ENCODE measurements around the gene ARHGEF1. TPM values are rescaled to one million over a fixed set of nuclear protein-coding genes. Genes with fewer than 3 reads are reported as not detected.

The ARHGEF1 gene
- total RNA-seq, 1 donor from 2014 or later = 28.3 TPM

- TF ChIP-seq CTCF (IDR thresholded peaks at IDR 0.05; ENCODE audit: borderline replicate concordance) = no peak
- H3K9me3 ChIP-seq (replicated peaks) = no peaks in the 10 kb centered on the region
- H3K4me1 ChIP-seq = peaks cover 19% of the 10 kb centered on the region
- intact Hi-C loops (cut with micrococcal nuclease) = no loop called here
- no peak overlapping the region for H3K27ac ChIP-seq (replicated peaks)
- H3K27me3 ChIP-seq (ENCODE audit: low read depth) = peaks cover 98% of the 10 kb centered on the region
- DNase-seq = no peak
- H3K36me3 ChIP-seq = no peaks in the 10 kb centered on the region
- no peak overlapping the region for H3K4me3 ChIP-seq
Observed at GRCh38 chr19:41926028-41926762, 43.2 kb downstream of the ARHGEF1 start.

GRCh38 chr19:41926763-41927496 is 43.9 kb downstream of the ARHGEF1 start:
- no peaks in the 10 kb centered on the region for H3K9me3 ChIP-seq (replicated peaks)
- H3K27ac ChIP-seq (replicated peaks) = no peak overlapping the region
- intact Hi-C loops (cut with micrococcal nuclease) = no loop called here
- H3K36me3 ChIP-seq = no peaks in the 10 kb centered on the region
- no peak overlapping the region for H3K4me3 ChIP-seq
- H3K4me1 ChIP-seq = peaks cover 19% of the 10 kb centered on the region
- TF ChIP-seq CTCF (IDR thresholded peaks at IDR 0.05; ENCODE audit: borderline replicate concordance) = no peak
- peaks cover 98% of the 10 kb centered on the region for H3K27me3 ChIP-seq (ENCODE audit: low read depth)
- DNase-seq = no peak

- no peak for TF ChIP-seq CTCF (IDR thresholded peaks at IDR 0.05; ENCODE audit: borderline replicate concordance)
- H3K4me3 ChIP-seq = peak overlapping the region; percentile 63
- H3K9me3 ChIP-seq (replicated peaks) = no peaks in the 10 kb centered on the region
- DNase-seq = no peak
- H3K4me1 ChIP-seq = peaks cover 19% of the 10 kb centered on the region
- no peaks in the 10 kb centered on the region for H3K36me3 ChIP-seq
- peaks cover 98% of the 10 kb centered on the region for H3K27me3 ChIP-seq (ENCODE audit: low read depth)
- intact Hi-C loops (cut with micrococcal nuclease) = no loop called here
- no peak overlapping the region for H3K27ac ChIP-seq (replicated peaks)
Observed at GRCh38 chr19:41927497-41928192, 44.7 kb downstream of the ARHGEF1 start.

- H3K27me3 ChIP-seq (ENCODE audit: low read depth) = peaks cover 98% of the 10 kb centered on the region
- no peaks in the 10 kb centered on the region for H3K9me3 ChIP-seq (replicated peaks)
- no peak for TF ChIP-seq CTCF (IDR thresholded peaks at IDR 0.05; ENCODE audit: borderline replicate concordance)
- H3K27ac ChIP-seq (replicated peaks) = no peak within 1 kb of the TSS
- no peak for DNase-seq
- peak within 1 kb of the TSS; percentile 63 for H3K4me3 ChIP-seq
- H3K4me1 ChIP-seq = peaks cover 24% of the 10 kb centered on the region
- intact Hi-C loops (cut with micrococcal nuclease) = no loop called here
- H3K36me3 ChIP-seq = no peaks in the 10 kb centered on the region
Observed at GRCh38 chr19:41928221-41928683, 45.3 kb downstream of the ARHGEF1 start, which contains the start of gene ERFL. Gene ERFL (minus strand): TSS chr19:41928449. CDS start chr19:41912919, 15,530 bp downstream.

- Histone ChIP-seq H3K4me1 (peaks cover 24% of the 10 kb centered on the region), H3K4me3 (peak overlapping the region; percentile 63), H3K27ac (replicated peaks) (no peak overlapping the region), H3K9me3 (replicated peaks) (no peaks in the 10 kb centered on the region), H3K36me3 (no peaks in the 10 kb centered on the region), H3K27me3 (ENCODE audit: low read depth) (peaks cover 100% of the 10 kb centered on the region)
- intact Hi-C loops (cut with micrococcal nuclease) = no loop called here
- no peak for TF ChIP-seq CTCF (IDR thresholded peaks at IDR 0.05; ENCODE audit: borderline replicate concordance)
- DNase-seq = no peak
Observed at GRCh38 chr19:41928754-41929535, 46.0 kb downstream of the ARHGEF1 start.
